Spleen (tissue), 7 donors: ENCODE data around the gene ZNF146.

Experiments used
- CTCF ChIP-seq, 11 experiments: fragments of 200-600 bp in 7 of 11; fragments of 450-650 bp in 4 of 11; sonication (generic) in 4 of 11; IDR thresholded peaks in 8 of 11; conservative IDR thresholded peaks in 3 of 11; 1 replicate in 7 of 11; 2 replicates in 4 of 11; pipeline versions ENCODE4 v1.4.0 to v1.8.0; 2016 to 2021; ENCODE audit warnings: antibody characterized with exemption in 11 of 11, inconsistent platforms in 4 of 11, mild to moderate bottlenecking in 1 of 11
- POLR2AphosphoS5 ChIP-seq, 3 donors: sonication (generic); formaldehyde crosslinking; IDR thresholded peaks; one replicate each; pipeline ENCODE4 v1.5.1; 2017; ENCODE audit warnings: antibody characterized with exemption in 3 of 3
- donor health status: DM: no; HTN: no; CAD: no; lungs with moderate emphysema.
- donor health status: DM: no; HTN: no; CAD: no.
- donor health status: DM: no; HTN: no; CAD: no.

GRCh38 chr19:36265856-36266374, 51.0 kb downstream of the ZNF146 start:
- TF ChIP-seq POLR2AphosphoS5 (IDR thresholded peaks at IDR 0.05): no peak
- TF ChIP-seq CTCF (IDR thresholded peaks at IDR 0.05 in 8 of 11, conservative IDR thresholded peaks at IDR 0.05 in 3 of 11): no peak
